Panc1 (cell line): ENCODE measurements around the gene FAM241B.

Experiments used
- CTCF ChIP-seq: fragments of 450-650 bp; IDR thresholded peaks from 2 replicates; pipeline ENCODE4 v1.5.1; 2017; ENCODE audit warnings: mild to moderate bottlenecking
- REST ChIP-seq, 2 experiments: IDR thresholded peaks; 2 replicates each; pipeline ENCODE4 v1.6.1; 2011 to 2012; ENCODE audit warnings: low read depth in 2 of 2, control low read depth in 1 of 2, low read length in 1 of 2, mild to moderate bottlenecking in 1 of 2, moderate library complexity in 1 of 2; ENCODE audit not compliant: insufficient read depth in 1 of 2

- no peak for TF ChIP-seq CTCF
- no peak for TF ChIP-seq REST (IDR thresholded peaks at IDR 0.05; ENCODE audit: insufficient read depth in 1 of 2, low read depth in 2 of 2, low read length in 1 of 2)
Observed at GRCh38 chr10:69647819-69648218, 17.8 kb downstream of the FAM241B start.
